Erythroblast (primary cell): ENCODE measurements around the gene AXIN1.

Source experiments
- GATA1 ChIP-seq: IDR thresholded peaks from 2 replicates; pipeline ENCODE4 v1.6.1; 2011; ENCODE audit warnings: low read depth, mild to moderate bottlenecking, control low read depth, low read length, moderate library complexity
- POLR2A ChIP-seq: IDR thresholded peaks from 2 replicates; pipeline ENCODE4 v1.6.1; 2011; ENCODE audit warnings: mild to moderate bottlenecking, low read length

DNA sequence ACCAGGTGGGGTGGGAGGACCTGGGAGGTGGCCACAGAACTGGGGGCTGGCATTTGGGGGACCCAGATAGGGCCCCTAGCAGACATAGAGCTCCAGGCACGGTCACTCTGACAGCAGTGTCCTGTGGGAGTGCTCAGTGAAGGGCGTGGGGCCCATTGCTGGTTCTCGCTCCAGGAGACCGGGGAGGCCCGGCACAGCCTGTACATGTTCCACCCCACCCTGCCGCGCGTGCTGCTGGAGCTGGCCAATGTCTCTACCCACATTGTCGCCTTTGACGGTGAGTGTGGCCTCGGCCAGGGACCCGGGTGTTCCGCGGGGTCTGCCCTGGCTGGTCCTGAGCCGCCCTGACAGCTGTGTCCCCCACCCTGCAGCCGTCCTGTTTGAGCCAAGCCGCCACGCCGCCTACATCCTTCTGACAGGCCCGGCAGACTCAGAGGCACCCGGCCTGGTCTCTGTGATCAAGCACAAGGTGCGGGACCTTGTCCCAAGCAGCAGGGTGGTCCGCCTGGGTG is 88.0 kb downstream of the AXIN1 start:
- no peak for TF ChIP-seq POLR2A
- TF ChIP-seq GATA1 = no peak
